Right lung (tissue), 10 donors: Measurements from ENCODE around the gene RDM1. TPM values are rescaled to one million over a fixed set of nuclear protein-coding genes. Genes with fewer than 3 reads are reported as not detected.
A peak's percentile ranks its signal among the peaks of the same experiment; 100 is the strongest.
"Not testable (repeated sequence)": the region's sequence is repeated elsewhere in the genome, so short reads cannot be mapped to it uniquely, and the experiment has no call there.

ENCODE experiments used
- DNase-seq, 2 donors: peaks; one replicate each; pipeline ENCODE4 v3.0.0-alpha.2; 2013
- long read RNA-seq, 8 donors: transcript quantifications; one replicate each; lab custom pipeline, GENCODE V29; 2026
- polyA plus RNA-seq, 5 donors: library from polyadenylated mRNA; unstranded; fragments of 120-200 nt; gene quantifications; one replicate each; pipeline versions ENCODE4 v1.2.1 to v1.2.3, GENCODE V29; 2013; ENCODE audit warnings: inconsistent platforms in 1 of 5, low replicate concordance in 1 of 5; ENCODE audit not compliant: insufficient read length in 5 of 5, insufficient read depth in 1 of 5

RDM1 gene
- polyA plus RNA-seq: 1 to 10 TPM; 2.0 to 3.6 (median 2.5) TPM
- long read RNA-seq, donor 1, partial matches to known transcripts: 0 of 1 reads
- long read RNA-seq, donor 1, other reads (novel, unspliced or antisense): 0 of 1 reads
- long read RNA-seq, donor 2: 0 reads
- long read RNA-seq, donor 3, partial matches to known transcripts: 0 of 2 reads
- long read RNA-seq, donor 3, other reads (novel, unspliced or antisense): 0 of 2 reads
- long read RNA-seq, donor 4: 0 reads
- long read RNA-seq, donor 5, partial matches to known transcripts: 0 of 3 reads
- long read RNA-seq, donor 5, other reads (novel, unspliced or antisense): 0 of 3 reads
- long read RNA-seq, donor 6, partial matches to known transcripts: 0 of 3 reads
- long read RNA-seq, donor 6, other reads (novel, unspliced or antisense): 0 of 3 reads
- long read RNA-seq, donor 7: 0 reads
- long read RNA-seq, donor 8: 0 reads

DNA sequence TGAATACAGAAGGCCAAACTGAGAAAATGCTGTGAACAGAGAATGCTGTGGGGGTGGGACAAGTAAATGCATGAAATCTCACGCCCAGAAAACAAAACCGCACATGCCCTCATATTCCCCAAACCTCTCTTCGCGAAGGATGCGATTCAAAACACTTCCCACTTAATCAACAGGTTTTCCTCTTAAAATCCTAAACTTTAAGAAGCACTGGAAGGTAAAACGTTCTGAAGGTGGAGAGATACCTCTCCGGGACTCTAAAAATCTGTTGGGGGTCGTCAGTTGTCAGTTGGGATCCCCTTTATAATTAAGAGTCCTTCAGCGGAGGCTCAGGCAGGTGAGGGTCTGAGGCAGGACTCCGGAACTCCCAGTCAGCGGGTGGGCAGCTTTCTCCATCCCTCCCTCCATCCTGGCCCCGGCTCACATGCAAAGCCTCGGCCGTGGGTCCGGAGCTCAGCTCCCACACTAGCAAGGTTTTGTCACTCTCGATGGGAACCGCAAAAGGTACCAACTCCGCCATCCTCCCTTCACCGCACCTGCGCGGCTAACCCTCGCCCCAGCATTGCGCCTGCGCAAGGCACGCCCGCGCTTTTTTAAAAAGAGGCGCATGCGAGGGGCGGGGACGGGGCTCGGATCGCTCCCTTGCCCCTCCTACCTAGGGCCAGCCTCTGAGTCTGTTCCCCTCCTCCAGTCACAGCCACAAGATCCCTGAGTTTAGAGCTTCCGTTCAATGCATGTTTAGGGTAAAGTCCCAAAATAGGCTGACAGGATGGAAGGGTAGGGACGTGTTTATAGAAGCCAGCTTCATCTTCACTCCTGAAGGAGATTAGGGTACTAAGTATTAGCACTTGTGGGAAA, at the start of gene RDM1:
RDM1 (minus strand) TSS at position 563 of the 855 bp plus-strand sequence; CDS start at position 517, 46 bp downstream.
- DNase-seq: peak; percentile 60 to 73

GRCh38 chr17:35978346-35978745, 47.8 kb upstream of the RDM1 start:
- DNase-seq: no peak

GRCh38 chr17:35977509-35977908, 46.9 kb upstream of the RDM1 start:
- no peak for DNase-seq

GRCh38 chr17:35973333-35974260, 43.0 kb upstream of the RDM1 start:
- no peak for DNase-seq

DNA sequence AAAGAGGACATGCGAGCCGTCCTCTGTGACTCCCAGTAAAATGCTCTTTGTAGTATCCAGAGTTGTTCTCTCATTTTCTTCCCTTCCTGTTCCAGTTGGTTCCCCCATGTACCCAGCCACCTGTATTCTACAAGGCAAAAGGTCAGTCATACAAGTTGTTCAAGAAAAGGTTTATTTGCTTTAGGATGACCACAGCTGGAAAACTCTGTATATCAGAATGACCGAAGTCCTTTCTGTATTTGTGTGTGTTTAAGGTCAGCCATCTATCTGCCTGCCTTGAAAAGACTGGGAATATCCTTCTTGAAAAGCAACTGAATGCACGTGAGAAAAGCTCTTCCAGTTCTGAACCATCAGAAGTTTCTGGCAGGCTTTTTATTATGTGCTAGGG, 42.4 kb upstream of the RDM1 start:
- no peak for DNase-seq

GRCh38 chr17:35972535-35972934, 42.0 kb upstream of the RDM1 start:
- no peak for DNase-seq

DNA sequence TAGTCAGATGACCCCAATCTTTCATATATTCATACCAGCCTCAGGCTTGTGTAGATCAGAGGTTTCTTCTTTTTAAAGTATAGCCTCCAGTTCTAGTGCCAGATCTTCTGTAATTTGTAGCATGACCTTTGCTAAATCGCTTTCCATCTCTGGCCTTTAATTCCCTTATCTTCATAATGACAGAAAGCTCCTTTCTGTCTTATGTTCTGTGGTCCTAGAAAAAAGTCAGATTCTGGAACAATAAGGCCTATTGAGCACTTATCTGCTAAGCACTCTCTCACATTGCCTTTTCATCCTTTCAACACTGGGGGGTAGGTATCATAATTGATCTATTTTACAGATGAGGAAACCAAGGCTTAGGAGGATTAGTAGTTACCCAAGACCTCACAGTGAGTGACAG, 41.5 kb upstream of the RDM1 start:
- no peak for DNase-seq

- peak; percentile 65 to 79 for DNase-seq
Observed at GRCh38 chr17:35969558-35970380, 39.2 kb upstream of the RDM1 start.

DNA sequence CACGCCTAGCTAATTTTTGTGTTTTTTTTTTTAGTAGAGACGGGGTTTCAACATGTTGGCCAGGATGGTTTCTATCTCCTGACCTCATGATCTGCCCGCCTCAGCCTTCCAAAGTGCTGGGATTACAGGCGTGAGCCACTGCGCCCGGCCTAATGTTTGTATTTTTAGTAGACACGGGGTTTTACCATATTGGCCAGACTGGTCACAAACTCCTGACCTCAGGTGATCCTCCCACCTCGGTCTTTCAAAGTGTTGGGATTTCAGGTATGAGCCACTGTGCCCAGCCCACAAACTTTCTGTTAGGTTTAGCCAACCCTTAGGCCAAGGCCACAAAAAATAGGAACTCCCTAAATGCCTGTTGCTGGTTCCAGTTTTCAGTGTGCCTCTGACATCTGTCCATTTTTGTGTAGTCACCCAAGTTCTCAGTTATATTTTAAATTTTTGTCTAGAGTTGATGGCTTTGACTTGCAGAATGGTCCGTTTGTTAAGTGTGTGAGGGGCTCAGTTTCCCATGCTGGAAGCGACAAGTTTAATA, 38.0 kb upstream of the RDM1 start:
- no peak for DNase-seq

- no peak for DNase-seq
Observed at GRCh38 chr17:35965272-35965671, 34.7 kb upstream of the RDM1 start.

DNA sequence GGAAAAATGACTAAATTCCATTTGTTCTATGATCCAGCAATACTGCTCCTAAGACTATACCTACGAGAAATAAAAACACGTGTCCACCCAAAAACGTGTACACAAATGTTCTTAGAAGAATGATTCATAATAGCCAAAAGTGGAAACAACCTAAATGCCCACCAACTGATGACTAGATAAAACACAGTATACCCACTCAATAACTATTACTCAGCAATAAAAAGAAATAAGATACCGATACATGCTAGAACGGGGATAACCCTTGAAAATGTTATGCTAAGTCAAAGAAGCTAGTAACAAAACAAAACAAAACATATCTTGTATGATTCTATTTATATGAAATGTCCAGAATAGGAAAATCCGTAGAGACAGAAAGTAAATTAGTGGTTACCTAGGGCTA, 33.1 kb upstream of the RDM1 start:
- DNase-seq: no peak

DNA sequence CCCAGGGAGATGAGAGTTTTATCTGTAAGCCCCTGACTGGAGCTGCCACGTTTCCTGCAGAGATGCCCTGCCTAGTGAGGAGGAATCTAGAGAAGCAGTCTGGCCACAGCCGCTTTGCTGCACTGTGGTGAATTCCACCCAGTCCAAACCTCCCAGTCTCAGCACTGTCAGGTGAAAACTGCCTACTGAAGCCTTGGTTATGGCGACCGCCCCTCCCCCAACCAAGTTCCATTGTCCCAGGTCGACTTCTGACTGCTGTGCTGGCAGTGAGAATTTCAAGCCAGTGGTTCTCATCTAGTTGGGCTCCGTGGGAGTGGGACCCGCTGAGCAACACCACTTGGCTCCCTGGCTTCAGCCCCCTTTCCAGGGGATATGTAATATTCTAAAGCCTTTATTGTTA, 23.1 kb upstream of the RDM1 start:
- no peak for DNase-seq

- DNase-seq: no peak
Observed at GRCh38 chr17:35949401-35949800, 18.8 kb upstream of the RDM1 start.

- DNase-seq: no peak
Observed at GRCh38 chr17:35948092-35948491, 17.5 kb upstream of the RDM1 start.

DNA sequence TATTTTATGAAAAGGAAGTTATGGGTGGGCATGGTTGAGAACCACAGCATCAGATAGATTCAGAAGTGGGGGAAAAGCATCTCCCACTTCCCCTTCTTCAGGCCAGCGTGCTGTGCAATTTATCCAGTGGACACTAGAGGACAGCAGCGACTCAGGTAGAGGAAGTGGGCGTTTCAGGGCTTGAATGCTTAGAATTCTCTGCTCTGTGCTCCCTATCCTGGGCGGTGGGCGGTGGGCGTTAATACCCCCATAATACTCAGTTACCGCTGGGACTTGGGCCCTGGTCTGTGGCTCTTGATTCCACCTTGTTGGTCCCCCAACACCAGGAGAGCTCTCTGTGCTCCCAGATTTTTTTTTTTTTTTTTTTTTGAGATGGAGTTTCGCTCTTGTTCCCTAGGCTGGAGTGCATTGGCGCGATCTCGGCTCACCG, 16.6 kb upstream of the RDM1 start:
- DNase-seq: no peak

GRCh38 chr17:35944151-35944550, 13.6 kb upstream of the RDM1 start:
- DNase-seq: no peak

GRCh38 chr17:35943537-35943936, 13.0 kb upstream of the RDM1 start, which contains the start of gene LYZL6:
Gene LYZL6 (minus strand): TSS chr17:35943713. CDS start chr17:35939356, 4,357 bp downstream.
- no peak for DNase-seq

DNA sequence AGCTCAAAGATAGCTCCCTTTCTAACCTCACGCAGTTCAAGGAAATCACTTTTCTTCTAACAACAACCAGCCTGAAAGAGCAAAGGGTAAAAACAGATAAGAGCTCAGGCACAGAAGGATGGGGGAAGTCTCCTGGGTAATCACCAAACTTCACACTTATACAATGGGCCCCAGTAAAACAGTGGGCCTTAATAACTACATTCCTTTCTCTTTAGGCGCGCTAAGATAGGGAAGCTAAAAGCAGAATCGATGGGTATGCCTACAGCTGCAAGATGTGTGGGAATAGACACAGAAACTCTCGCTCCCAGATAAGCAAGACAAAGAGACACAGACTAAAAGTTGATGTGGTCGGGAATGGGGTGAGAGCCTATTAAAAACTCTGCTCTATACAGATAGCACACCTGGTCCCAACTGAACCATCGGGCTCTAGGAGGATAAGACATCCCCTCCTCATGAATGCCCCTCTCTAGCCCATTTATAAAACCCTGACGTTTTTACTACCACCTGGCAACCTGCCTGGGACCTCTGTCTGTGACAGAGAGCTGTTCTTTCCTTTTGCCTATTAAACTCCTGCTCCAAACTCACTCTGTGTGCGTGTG, 12.1 kb upstream of the RDM1 start:
- no peak for DNase-seq

GRCh38 chr17:35938492-35938891, 7.9 kb upstream of the RDM1 start:
- DNase-seq: not testable (repeated sequence)

DNA sequence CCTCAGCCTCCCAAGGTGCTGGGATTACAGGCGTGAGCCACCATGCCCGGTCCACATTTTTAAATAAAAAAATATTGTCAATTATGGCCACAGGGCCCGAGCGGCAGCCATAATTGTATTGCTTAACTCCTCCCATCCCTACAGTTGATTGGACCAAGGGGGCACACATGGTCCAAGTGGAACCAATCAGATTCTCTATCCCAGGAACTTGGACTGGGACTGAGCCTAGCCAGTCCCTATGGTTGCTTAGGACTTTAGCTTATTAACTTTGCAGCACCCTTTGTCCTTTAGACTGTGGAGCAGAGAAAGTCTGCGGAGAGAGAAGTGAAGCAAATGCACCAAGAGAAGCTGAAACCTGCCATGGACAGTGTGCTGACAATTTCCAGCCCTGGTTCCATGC, 5.5 kb upstream of the RDM1 start:
- no peak for DNase-seq
